ENCODE measurements around the gene CREB5. TPM values are rescaled to one million over a fixed set of nuclear protein-coding genes. Genes with fewer than 3 reads are reported as not detected.

CREB5 gene
- total RNA-seq, 2 donors from 2014 or later: 0.53 to 2.6 TPM

- 88% methylated on average over 2 of the region's 2 CpGs; no CpG with 5 or more reads in 1 of the 2 experiments for WGBS, 2 experiments (ENCODE audit: insufficient coverage in 1 of 2, insufficient read length in 1 of 2)
- Histone ChIP-seq H3K4me1 (ENCODE audit: control insufficient read depth, insufficient read depth, low read length) (no peaks in the 10 kb centered on the region), H3K36me3 (ENCODE audit: control insufficient read depth, insufficient read depth, low read length) (no peaks in the 10 kb centered on the region), H3K4me3 (ENCODE audit: low read length) (no peak overlapping the region), H3K9me3 (ENCODE audit: control insufficient read depth, low read length) (peaks cover 14% of the 10 kb centered on the region), H3K27me3 (ENCODE audit: control insufficient read depth, insufficient read depth, low read length, poor library complexity, severe bottlenecking) (peaks cover 16% of the 10 kb centered on the region), H3K27ac (ENCODE audit: low read depth, low read length) (no peak overlapping the region), H3K9ac (ENCODE audit: extremely low read depth, low read length, poor library complexity, severe bottlenecking) (no peak overlapping the region)
- no peak for DNase-seq
- Mint-ChIP-seq H3K4me3 (no peak overlapping the region), H3K4me1 (no peaks in the 10 kb centered on the region), H3K27me3 (ENCODE audit: insufficient read depth) (peaks cover 6% of the 10 kb centered on the region), H3K27ac (no peak overlapping the region), H3K36me3 (ENCODE audit: low read depth) (no peaks in the 10 kb centered on the region), H3K9me3 (peaks cover 16% of the 10 kb centered on the region)
- no peak for TF ChIP-seq CTCF (conservative IDR thresholded peaks at IDR 0.05)
Measured at GRCh38 chr7:28660132-28660531, 247.8 kb downstream of the CREB5 start.

GRCh38 chr7:28661826-28662595, 249.7 kb downstream of the CREB5 start:
- H3K9ac ChIP-seq (ENCODE audit: extremely low read depth, low read length, poor library complexity, severe bottlenecking): no peak overlapping the region
- H3K27me3 ChIP-seq (ENCODE audit: control insufficient read depth, insufficient read depth, low read length, poor library complexity, severe bottlenecking): peaks cover 23% of the 10 kb centered on the region
- WGBS, 2 experiments (ENCODE audit: insufficient coverage in 1 of 2, insufficient read length in 1 of 2): 93% methylated on average over 10 to 12 of the region's 12 CpGs
- no peak for TF ChIP-seq CTCF (conservative IDR thresholded peaks at IDR 0.05)
- Mint-ChIP-seq H3K9me3 (peaks cover 16% of the 10 kb centered on the region), H3K4me3 (no peak overlapping the region), H3K27ac (no peak overlapping the region), H3K4me1 (no peaks in the 10 kb centered on the region), H3K36me3 (ENCODE audit: low read depth) (no peaks in the 10 kb centered on the region), H3K27me3 (ENCODE audit: insufficient read depth) (peaks cover 12% of the 10 kb centered on the region)
- no peak overlapping the region for H3K4me3 ChIP-seq (ENCODE audit: low read length)
- DNase-seq: no peak
- no peaks in the 10 kb centered on the region for H3K4me1 ChIP-seq (ENCODE audit: control insufficient read depth, insufficient read depth, low read length)
- no peaks in the 10 kb centered on the region for H3K36me3 ChIP-seq (ENCODE audit: control insufficient read depth, insufficient read depth, low read length)
- H3K9me3 ChIP-seq (ENCODE audit: control insufficient read depth, low read length): peaks cover 14% of the 10 kb centered on the region
- no peak overlapping the region for H3K27ac ChIP-seq (ENCODE audit: low read depth, low read length)

GRCh38 chr7:28666154-28666553, 253.8 kb downstream of the CREB5 start:
- DNase-seq: no peak
- Histone ChIP-seq H3K9me3 (ENCODE audit: control insufficient read depth, low read length) (no peaks in the 10 kb centered on the region), H3K4me1 (ENCODE audit: control insufficient read depth, insufficient read depth, low read length) (no peaks in the 10 kb centered on the region), H3K36me3 (ENCODE audit: control insufficient read depth, insufficient read depth, low read length) (no peaks in the 10 kb centered on the region), H3K9ac (ENCODE audit: extremely low read depth, low read length, poor library complexity, severe bottlenecking) (no peak overlapping the region), H3K27ac (ENCODE audit: low read depth, low read length) (no peak overlapping the region), H3K27me3 (ENCODE audit: control insufficient read depth, insufficient read depth, low read length, poor library complexity, severe bottlenecking) (peaks cover 60% of the 10 kb centered on the region), H3K4me3 (ENCODE audit: low read length) (no peak overlapping the region)
- H3K4me3 Mint-ChIP-seq: no peak overlapping the region
- WGBS, 2 experiments (ENCODE audit: insufficient coverage in 1 of 2, insufficient read length in 1 of 2): 100% methylated on average over 2 of the region's 2 CpGs; no CpG with 5 or more reads in 1 of the 2 experiments
- no peaks in the 10 kb centered on the region for H3K4me1 Mint-ChIP-seq
- H3K27ac Mint-ChIP-seq: no peak overlapping the region
- H3K9me3 Mint-ChIP-seq: peaks cover 2% of the 10 kb centered on the region
- TF ChIP-seq CTCF (conservative IDR thresholded peaks at IDR 0.05): no peak
- peaks cover 24% of the 10 kb centered on the region for H3K27me3 Mint-ChIP-seq (ENCODE audit: insufficient read depth)
- no peaks in the 10 kb centered on the region for H3K36me3 Mint-ChIP-seq (ENCODE audit: low read depth)
